GM13977 (cell line): ENCODE data around the gene MC2R.

Experiments
- DNase-seq: peaks from one replicate; pipeline ENCODE4 v3.0.0; 2012; ENCODE audit warnings: low spot score
- in situ Hi-C: fragments of 300-500 bp; cut with MboI; formaldehyde crosslinking; loops from one replicate; pipeline ENCODE4 v1.12.0; 2022; ENCODE audit warnings: low sequenced_read_pairs, low pct_unique_long_range_greater_than_20kb, mixed read lengths, inconsistent platforms; ENCODE audit not compliant: unreplicated experiment
- TF ChIP-seq, protein P1 (sequence below): IDR thresholded peaks from 2 replicates; pipeline ENCODE4 v1.5.1; 2012; ENCODE audit warnings: mild to moderate bottlenecking, control low read depth; ENCODE audit not compliant: insufficient read depth; ENCODE audit errors: extremely low read depth, missing control alignments

The MC2R gene

DNA sequence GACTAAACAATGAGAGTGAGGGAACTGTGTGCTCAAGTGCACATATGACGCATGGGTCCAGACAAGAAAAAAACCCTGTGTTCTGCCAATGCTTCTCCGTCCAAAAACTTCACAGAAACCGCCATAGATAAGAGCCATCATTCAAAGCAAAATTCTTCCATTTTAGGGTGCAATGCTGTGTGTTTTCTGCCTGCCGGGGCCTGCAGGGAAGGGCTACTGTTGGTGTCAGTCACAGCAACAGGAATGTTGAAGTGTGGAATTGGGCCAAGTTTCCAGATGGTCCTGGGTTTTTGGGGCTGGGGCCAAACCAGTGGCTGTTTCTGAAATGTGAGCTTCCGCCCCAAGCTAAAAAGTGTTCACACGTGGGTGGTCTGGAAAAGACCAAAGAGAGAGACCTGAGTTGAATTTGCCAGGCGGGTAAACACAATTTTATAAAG, 677 bp upstream of the MC2R start:
- TF ChIP-seq, protein P1, sequence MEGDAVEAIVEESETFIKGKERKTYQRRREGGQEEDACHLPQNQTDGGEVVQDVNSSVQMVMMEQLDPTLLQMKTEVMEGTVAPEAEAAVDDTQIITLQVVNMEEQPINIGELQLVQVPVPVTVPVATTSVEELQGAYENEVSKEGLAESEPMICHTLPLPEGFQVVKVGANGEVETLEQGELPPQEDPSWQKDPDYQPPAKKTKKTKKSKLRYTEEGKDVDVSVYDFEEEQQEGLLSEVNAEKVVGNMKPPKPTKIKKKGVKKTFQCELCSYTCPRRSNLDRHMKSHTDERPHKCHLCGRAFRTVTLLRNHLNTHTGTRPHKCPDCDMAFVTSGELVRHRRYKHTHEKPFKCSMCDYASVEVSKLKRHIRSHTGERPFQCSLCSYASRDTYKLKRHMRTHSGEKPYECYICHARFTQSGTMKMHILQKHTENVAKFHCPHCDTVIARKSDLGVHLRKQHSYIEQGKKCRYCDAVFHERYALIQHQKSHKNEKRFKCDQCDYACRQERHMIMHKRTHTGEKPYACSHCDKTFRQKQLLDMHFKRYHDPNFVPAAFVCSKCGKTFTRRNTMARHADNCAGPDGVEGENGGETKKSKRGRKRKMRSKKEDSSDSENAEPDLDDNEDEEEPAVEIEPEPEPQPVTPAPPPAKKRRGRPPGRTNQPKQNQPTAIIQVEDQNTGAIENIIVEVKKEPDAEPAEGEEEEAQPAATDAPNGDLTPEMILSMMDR, result no peak
- in situ Hi-C loops, result no loop called here

DNA sequence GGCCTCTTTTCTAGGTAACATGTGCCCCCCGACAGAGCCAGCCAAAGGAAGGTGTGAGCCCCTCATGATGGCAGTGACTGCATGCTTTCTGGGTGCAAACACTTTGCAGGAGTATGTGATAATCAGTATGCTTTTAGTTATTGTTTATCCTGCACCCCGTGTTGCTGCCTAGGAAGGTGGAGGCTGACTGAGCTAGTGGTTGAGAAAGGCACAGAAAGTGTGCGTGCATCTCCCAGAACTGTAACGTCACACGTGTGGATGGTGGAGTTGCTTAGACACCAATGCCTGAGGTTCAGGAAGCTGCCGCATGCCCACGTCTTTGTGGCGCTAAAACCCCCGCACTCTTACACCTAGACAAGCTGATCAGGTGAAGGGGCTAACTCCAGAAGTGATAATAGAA, 580 bp downstream of the MC2R start:
- in situ Hi-C loops, result no loop called here
- TF ChIP-seq, protein P1, result no peak
- no peak for DNase-seq

More for the DNA sequence above, 677 bp upstream of the MC2R start:
- DNase-seq, result no peak

DNA sequence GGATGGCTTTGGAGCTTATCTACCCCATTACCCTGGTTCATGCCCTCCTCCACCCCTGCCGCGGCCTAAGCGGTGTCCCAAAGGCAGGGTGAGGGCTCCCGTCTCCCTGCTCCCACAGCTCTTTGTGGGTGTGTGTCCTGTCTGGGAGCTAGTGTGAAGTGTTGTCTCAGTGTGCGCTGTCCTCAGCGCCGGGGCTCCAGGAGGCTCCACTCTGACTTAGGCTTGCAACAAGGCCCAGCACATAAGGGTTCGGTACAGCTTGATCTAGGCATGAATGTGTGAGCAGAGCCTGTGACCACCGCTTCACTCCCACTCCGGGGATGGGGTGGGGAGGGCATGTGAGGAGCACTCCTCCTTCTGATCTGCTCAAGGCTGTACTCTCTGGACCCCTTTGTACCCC, 1.2 kb downstream of the MC2R start:
- TF ChIP-seq, protein P1, result no peak
- DNase-seq, result no peak
- in situ Hi-C loops, result no loop called here

DNA sequence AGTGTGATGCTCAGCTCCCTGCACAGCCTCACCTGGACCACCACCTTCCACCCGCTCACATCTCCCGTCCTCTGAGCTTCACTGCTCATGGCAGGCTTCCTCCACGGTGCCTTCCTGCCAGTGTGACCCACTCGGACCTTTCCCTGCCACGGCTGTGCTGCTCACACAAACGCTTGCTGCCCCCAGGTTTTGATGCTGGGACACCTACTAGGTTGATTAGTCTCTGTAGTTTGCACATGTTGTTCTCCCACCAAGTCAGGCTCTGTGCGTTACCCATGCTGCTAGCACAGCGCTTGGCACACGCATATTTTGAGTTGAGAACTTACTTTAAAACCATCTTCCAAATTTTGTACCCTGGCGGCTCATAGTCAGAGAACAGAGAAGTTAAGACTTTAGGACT, 2.1 kb downstream of the MC2R start:
- TF ChIP-seq, protein P1, result no peak
- no peak for DNase-seq
- in situ Hi-C loops, result no loop called here

DNA sequence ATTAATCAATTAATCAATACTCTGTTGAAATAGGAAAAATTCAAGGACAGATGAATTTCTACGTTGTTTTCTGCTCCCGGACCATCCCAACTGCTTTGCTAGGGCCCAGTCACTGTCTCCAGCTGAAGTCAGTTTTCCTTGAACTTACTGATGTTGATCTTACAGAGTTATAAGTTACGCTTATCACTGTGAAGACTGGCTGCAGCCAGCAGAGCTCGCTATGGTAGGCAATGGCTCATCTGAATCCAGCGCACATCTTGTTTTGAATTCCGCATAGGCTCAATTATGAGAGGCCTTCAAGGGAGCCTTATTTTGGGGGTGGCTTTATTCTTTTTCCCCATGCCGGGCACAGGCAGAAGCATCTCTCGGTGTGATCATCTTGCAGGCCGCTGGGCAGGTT, 2.7 kb downstream of the MC2R start:
- in situ Hi-C loops, result no loop called here
- TF ChIP-seq, protein P1, result no peak
- no peak for DNase-seq

DNA sequence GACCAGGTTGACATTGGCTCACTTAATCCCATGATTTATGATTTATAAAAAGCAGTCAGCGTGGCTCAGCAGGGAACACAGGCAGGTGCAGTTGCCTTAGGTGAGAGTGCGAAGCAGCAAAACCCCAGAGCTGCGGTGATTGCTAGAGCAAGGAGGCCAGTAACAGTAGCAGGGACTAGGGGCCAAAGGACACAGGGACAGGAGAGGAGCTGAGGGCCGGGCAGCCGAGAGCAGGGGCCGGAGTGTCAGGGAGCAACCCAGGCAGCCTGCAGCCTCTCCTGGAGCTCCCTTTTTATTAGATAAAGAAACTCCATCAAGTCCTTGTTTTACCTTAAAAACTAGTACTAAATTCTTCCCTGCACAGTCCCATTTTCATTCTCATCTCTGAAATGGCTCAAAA, 4.3 kb downstream of the MC2R start:
- DNase-seq, result no peak
- TF ChIP-seq, protein P1, result no peak
- in situ Hi-C loops, result no loop called here

DNA sequence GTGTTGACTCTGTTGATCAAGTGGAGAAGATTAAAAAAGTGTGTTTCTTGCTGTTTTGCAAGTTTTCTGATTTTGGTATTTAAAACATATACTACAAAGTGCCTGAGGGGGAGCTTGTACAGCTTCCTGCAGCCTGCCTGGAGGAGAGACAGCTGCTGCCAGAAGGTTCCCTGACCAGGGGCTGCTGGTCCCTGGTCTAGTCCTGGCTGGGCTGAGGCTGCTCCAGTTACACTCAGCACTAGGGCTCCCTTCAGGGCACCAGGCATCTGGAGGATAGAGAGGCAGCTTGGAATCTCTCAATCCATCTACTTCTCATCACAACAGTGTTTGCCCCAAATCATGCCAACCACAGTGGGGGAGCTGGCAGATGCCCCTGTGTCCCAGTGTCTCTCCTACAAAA, 4.8 kb downstream of the MC2R start:
- TF ChIP-seq, protein P1, result no peak
- in situ Hi-C loops, result no loop called here
- no peak for DNase-seq
